Measurements from ENCODE around the gene PNPLA3.

GRCh38 chr22:43878831-43879550 is 44.6 kb upstream of the PNPLA3 start:
- TF ChIP-seq CTCF (conservative IDR thresholded peaks at IDR 0.05; ENCODE audit: low read length) (no peak), EZH2phosphoT487 (IDR thresholded peaks at IDR 0.05; ENCODE audit: borderline replicate concordance, low read depth, low read length) (no peak)

Measured in OCI-LY7 (cell line).